GM19467 (cell line): ENCODE results near the gene WDR91.

Experiments
- ATAC-seq: cut with Tn5 transposase; IDR thresholded peaks from one replicate; pipeline ENCODE4 v1.9.1; 2021; ENCODE audit warnings: mild to moderate bottlenecking, moderate library complexity; ENCODE audit not compliant: unreplicated experiment

WDR91 gene

GRCh38 chr7:135200821-135201331 is 10.4 kb downstream of the WDR91 start:
- ATAC-seq: no peak

- ATAC-seq: no peak
Measured at GRCh38 chr7:135199439-135199838, 11.9 kb downstream of the WDR91 start.

- ATAC-seq: no peak
Measured at GRCh38 chr7:135197906-135198655, 13.2 kb downstream of the WDR91 start.

- no peak for ATAC-seq
Measured at GRCh38 chr7:135197343-135197742, 14.0 kb downstream of the WDR91 start.

- no peak for ATAC-seq
Measured at GRCh38 chr7:135195968-135196629, 15.2 kb downstream of the WDR91 start.

- no peak for ATAC-seq
Measured at GRCh38 chr7:135195156-135195555, 16.2 kb downstream of the WDR91 start.

GRCh38 chr7:135194494-135195095 is 16.7 kb downstream of the WDR91 start:
- ATAC-seq: no peak

- no peak for ATAC-seq
Measured at GRCh38 chr7:135193615-135194081, 17.7 kb downstream of the WDR91 start.

- ATAC-seq: no peak
Measured at GRCh38 chr7:135192914-135193536, 18.3 kb downstream of the WDR91 start.

- ATAC-seq: no peak
Measured at GRCh38 chr7:135190703-135191102, 20.6 kb downstream of the WDR91 start.

- ATAC-seq: no peak
Measured at GRCh38 chr7:135189961-135190360, 21.4 kb downstream of the WDR91 start.

GRCh38 chr7:135189221-135189662 is 22.1 kb downstream of the WDR91 start:
- no peak for ATAC-seq

GRCh38 chr7:135188298-135188984 is 22.9 kb downstream of the WDR91 start:
- ATAC-seq: peak; percentile 46

- no peak for ATAC-seq
Measured at GRCh38 chr7:135186841-135187253, 24.5 kb downstream of the WDR91 start.

GRCh38 chr7:135186261-135186540 is 25.1 kb downstream of the WDR91 start:
- no peak for ATAC-seq

GRCh38 chr7:135185471-135186260 is 25.7 kb downstream of the WDR91 start:
- ATAC-seq: no peak

- no peak for ATAC-seq
Measured at GRCh38 chr7:135184254-135184841, 27.0 kb downstream of the WDR91 start.

GRCh38 chr7:135183478-135183877 is 27.8 kb downstream of the WDR91 start:
- no peak for ATAC-seq

GRCh38 chr7:135181929-135182678 is 29.2 kb downstream of the WDR91 start:
- ATAC-seq: no peak
